Myocyte (in vitro differentiated cells): ENCODE results near the gene OAT. TPM values are rescaled to one million over a fixed set of nuclear protein-coding genes. Genes with fewer than 3 reads are reported as not detected.
"Not testable (repeated sequence)": the region's sequence is repeated elsewhere in the genome, so short reads cannot be mapped to it uniquely, and the experiment has no call there.

Experiments used
- DNase-seq: peaks from one replicate; pipeline ENCODE4 v3.0.0-alpha.2; 2012; ENCODE audit warnings: low read depth
- total RNA-seq: library from RNA; depleted of rRNA; stranded (reverse); fragments of >200 nt; gene quantifications from 2 replicates; pipeline ENCODE4 v1.2.3, GENCODE V29; 2014

OAT gene
- total RNA-seq, 1 donor from 2014 or later, result 72.4 TPM

DNA sequence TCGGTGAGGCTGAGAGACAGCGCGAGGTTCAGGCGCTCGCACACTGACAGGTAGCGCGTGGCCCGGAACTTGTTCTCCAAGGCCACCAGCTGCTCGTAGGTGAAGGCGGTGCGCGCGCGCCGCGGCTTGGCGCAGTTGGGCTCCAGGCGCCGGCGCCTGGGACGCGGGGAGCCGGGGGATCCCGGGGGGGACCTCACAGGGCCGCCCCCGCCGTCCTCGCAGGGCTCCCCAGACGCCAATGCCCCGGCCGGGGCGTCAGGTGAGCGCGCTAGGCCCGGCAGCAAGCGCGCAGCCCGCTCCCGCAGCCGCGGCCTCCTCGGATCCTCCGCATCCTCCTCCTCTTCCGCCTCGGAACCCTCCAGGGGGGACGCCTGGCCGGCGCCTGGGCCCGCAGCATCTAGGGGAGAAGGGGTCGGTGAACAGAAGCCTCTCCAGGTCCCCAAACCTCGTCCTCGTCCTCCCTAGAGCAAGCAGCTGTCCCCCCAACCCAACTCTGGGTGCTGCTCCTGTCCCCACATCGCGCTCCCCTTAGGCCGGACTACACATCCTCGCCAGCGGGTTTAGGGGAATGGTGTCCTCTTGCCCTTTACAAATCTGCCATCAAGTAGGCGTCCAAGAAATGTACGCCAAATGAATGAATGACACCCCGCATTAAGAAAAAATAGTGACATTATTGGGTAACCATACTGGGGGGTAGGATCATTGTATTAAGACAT, 29.2 kb upstream of the OAT start:
- DNase-seq, result no peak

DNA sequence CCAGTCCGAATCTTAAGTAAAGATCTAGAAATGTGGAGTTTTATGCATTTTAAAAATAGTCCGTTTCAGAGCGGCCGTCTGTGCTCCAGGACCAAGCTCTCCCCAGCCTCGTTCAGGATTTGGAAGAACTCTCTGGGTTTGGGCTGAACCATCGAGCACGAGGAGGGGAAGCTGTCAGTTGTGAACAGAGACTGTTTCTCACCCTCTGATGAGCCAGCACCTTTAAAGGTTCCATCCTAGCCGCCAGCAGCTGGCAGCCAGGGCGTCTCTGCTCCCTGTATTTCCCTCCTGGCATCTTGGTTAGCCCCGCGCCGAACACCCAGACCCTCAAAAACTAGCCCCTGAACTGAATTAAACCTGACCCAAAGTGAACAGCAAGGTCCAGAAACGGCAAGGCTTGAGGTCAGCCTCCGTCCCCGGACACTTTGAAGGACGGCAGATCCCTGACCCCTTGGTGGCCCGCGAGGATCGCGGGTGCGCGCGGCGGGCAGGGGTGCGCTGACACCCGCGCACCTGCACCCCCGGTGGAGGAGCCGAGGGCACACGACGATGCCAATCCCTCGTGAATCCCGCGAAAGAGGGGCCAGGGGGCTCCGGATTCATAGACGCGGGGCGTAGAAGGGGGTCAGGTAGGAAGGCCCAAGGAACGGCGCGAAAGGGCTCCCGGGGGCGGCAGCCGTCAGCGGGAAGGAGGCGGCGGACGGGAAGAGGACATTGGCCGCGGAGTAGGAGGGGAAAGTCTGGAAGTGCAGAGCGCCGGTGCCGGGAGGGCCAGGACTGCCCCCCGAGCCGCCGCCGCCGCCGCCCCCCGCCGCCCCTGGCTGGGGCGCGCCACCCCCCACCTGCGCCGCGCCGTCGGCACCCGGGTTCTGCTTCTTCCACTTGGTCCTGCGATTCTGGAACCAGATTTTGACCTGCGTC, 28.4 kb upstream of the OAT start:
- no peak for DNase-seq

DNA sequence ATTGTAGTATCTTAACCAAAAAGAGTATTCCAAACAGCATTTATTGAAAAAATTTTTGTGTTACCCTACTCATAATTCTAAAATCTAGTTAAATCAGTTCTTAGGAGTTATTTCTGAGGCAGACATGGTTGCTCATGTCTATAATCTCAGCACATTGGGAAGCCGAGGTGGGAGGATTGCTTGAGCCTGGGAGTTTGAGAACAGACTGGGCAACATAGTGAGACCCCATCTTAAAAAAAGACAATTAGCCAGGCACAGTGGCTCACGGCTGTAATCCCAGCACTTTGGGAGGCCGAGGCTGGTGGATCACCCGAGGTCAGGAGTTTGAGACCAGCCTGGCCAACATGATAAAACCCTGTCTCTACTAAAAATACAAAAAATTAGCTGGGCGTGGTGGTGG, 23.0 kb upstream of the OAT start:
- not testable (repeated sequence) for DNase-seq

DNA sequence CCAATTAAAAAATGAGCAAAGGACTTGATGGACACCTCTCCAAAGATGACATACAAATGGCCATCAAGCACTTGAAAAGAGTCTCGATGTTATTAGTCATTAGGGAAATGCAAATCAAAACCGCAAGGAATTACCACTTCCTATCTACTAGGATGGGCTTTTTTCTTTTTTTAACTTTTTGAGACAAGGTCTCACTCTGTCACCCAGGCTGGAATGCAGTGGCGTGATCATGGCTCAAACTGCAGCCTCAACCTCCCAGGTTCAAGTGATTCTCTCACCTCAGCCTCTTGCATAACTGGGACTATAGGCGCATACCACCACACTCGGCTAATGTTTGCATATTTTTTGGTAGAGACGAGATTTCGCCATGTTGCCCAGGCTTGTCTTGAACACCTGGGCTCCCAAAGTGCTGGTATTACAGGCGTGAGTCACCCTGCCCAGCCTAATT, 17.5 kb upstream of the OAT start:
- no peak for DNase-seq

DNA sequence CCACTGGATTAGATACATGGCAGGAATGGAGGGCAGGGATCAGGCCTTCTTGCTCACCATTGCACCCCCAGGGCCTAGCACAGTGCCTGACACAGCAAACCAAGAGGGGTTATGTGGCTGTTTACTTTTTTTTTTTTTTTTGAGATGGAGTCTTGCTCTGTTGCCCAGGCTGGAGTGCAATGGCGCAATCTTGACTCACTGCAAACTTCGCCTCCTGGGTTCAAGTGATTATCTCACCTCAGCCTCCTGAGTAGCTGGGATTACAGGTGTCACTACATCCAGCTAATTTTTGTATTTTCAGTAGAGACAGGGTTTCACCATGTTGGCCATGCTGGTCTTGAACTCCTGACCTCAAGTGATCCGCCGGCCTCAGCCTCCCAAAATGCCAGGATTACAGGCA, 17.0 kb upstream of the OAT start:
- DNase-seq, result not testable (repeated sequence)

DNA sequence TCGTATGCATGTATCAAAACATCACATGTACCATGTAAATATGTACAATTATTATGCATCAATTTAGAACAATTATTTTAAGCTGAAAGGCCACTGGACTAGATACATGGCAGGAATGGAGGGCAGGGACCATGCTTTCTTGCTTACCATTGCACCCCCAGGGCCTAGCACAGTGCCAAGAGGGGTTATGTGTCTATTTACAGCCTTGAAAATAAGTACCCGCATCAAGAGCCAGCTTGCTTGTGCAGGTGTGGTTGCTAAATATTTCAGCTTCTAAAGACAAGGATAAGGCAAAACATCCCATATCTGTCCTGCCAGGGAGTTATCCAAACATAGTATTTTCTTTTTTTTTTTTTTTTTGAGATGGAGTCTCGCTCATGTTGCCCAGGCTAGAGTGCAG, 14.7 kb upstream of the OAT start:
- DNase-seq, result no peak

DNA sequence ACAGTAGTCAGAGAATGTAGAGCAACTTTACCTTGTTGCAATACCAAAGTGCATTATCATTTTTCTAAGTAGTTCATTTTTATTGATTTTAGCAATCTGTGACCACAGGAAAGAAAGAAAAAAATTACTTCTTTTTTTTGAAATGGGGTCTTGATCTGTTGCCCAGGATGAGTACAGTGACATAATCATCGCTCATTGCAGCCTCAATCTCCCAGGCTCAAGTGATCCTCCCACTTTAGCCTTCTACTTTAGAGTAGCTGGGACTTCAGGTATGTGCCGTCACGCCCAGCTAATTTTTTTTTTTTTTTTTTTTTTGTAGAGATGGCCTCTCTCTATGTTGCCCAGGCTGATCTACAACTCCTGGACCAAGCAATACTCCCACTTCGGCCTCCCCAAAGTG, 11.4 kb upstream of the OAT start:
- DNase-seq, result no peak

DNA sequence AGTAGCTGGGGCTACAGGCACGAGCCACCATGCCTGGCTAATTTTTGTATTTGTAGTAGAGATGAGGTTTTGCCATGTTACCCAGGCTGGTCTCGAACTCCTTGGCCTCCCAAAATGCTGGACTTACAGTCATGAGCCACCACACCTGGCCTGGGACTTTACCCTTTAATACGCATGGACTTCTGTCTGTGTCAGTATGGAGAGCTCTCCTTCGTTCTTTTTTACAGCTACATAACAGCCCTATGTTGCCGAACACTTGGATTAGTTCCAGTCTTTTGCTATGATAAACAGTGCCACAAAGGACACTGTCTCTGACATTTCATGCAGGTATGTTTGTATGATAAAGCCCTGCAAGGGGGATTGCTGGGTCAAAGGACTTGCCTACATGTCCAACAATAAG, 10.9 kb upstream of the OAT start:
- DNase-seq, result no peak

DNA sequence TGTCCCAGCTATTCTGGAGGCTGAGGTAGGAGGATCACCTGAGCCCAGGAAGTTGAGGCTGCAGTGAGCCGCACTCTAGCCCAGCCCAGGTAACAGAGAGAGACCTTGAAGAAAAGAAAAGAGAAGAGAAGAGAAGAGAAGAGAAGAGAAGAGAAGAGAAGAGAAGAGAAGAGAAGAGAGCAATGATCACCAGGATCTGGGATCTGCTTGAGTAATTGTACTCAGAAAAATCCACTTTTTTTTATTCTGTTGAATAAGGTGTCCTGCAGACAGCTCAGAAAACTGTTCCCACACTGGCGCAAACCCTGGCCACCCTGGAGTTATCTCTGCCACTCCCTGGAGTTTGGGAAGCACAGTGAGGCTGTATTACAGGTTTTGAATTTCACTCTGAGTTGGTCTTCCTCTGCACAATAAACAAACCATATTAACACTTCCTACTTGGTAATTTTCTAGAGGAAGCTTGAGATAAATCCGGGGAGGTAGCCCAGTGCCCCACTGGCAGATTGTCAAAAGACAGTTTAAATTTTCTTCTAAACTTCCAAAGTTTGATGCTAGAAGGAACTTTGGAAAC, 9.6 kb upstream of the OAT start:
- DNase-seq, result no peak

DNA sequence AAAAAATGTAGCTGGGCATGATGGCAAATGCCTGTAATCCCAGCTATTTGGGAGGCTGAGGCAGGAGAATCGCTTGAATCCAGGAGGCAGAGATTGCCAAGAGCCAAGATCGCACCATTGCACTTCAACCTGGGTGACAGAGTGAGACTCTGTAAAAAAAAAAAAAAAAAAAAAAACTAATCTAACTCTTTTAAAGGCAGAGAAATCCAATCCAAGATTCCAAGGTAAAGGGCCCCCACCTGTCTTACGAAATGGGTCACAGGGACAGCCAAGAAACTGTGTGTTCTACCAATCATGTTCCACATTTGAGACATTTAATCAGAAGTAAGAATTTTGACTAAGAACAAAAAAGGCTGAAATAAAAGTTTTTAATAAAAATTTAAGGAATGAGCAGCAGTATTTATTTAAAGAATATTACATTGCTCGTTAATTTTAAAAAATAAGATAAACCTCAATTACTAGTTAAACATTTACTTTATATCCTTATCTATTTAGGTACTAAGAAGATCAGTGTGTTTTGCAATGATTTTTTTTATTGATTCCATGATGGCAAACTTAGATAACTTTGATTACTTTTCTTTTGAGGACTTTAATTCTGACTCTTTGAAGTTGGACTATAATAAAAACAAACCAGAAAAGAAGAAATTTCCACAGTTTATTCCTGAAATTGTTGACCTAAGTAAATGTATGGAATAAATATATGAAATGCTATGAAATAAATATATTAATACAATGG, 6.7 kb upstream of the OAT start:
- DNase-seq, result no peak

DNA sequence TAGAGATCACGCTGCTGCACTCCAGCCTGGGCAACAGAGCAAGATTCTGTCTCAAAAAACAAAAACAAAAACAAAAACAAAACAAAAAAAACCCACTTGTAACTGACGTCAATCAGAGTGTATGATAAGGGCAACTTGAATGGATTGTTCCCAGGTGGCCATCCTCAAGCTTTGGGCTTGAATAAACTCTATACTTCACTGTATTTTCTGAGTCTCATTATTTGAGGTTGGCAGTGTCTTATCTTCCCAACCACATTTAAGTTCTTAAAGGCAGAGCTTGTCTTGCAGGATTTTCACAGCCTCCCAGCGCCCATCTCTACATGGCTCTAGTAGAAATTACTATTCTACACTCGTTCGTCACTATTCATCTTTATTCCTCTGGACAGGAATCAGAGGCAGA, 5.1 kb upstream of the OAT start:
- no peak for DNase-seq

DNA sequence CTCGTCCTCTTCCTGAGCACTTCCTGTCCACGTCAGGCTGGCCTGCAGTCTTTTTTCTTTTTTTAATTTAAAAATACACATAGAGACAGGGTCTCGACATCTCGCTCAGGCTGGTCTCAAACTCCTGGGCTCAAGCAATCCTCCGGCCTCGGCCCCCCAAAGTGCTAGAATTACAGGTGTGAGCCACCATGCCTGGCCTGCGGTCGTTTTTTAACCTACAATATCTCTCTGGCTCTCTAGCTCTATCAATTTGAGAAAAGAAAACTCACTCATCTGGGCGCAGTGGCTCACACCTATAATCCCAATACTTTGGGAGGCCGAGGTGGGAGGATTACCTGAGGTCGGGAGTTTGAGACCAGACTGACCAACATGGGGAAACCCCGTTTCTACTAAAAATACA, 4.0 kb upstream of the OAT start:
- no peak for DNase-seq

DNA sequence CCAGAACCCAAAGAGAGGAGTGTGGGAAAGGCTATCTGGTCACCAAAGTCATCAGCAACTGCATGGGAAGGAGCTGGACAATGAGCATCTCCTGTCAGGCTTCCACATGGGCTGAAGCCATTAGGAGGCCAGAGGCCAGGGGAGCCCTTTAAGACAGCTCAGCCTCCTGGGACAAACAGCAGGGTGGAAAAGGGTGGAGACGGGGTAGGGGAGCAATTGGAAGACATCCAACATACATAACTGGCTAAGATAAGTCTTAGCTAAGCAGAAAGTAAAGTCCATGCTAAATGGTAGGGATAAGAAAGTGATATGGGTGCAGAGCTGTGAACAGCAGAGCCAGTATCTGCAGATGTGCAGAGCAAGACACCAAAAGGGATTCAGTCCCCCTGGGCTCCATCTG, 1.5 kb upstream of the OAT start:
- DNase-seq, result no peak

DNA sequence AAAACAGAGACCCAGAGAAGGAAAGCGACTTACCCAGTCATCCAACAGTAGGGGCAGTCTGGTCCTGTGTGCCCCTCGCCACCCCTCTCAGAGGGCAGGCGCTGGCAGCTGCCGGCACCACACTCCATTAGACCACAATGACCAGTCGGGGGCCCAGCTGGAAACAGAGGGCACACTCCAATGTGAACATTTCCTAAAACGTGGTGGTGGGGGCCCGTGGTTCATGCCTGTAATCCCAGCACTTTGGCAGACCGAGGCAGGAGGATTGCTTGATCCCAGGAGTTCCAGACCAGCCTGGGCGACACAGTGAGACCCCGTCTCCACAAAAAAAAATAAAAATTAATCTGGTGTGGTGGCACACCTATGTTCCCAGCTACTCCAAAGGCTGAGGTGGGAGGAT, 912 bp upstream of the OAT start:
- no peak for DNase-seq

DNA sequence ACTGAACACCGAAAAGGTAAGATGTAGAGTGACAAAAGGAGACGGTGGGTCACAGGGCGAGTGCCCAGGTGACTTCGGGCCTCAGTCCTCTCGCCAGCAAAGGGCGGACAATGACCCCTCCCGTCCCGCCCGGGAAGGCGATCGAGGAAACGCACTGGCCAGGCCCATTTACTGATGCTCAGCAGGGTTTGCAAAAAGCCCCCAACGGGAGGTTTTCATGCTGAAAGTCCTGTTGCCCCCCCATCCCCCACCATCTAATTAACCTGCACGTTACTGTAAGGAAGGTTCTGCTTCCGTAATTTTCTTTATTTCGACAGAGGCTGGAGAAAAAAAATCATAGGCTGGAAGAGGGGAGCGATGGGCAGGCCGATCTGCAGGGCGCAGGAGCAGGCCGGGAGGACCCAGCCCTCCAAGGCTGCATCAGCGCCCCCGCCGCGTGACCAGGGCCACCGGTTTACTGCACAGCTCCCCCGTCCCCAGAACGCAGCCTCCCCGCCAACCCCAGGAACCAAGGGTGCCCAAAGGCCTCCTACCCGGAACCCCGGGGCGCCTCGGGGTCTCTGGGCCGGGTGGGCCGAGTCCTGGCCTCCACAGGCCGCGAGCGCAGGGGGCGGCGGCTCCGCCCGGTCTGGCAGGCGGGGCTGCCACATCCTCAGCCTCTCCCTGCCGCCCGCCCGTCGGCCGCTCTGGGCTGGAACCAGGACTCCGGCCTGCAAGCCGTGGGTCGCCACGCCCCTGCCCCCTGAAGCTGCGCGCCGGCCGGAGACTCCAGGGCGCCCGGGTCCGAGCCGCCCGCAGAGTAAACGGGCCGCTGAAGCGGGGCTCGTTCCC, 613 bp downstream of the OAT start:
- peak; percentile 70 for DNase-seq

DNA sequence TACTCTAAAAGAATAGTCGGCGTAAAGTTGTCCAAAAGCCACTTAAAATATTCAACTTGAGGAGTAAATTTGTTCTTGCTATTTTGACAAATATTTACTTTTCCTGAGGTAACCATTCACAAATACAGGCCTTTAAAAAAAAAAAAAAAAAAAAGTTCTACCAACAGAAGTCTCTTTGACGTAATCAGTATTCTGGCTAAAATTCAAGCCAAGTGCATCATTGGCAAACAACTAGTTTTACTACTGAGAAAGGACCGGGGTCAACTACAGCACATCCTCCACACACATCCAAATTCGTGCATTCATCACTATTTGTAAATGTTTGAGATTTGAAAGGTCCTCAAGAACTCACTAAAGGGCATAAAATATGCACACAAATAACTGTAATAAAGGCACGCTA, 2.0 kb downstream of the OAT start:
- no peak for DNase-seq

DNA sequence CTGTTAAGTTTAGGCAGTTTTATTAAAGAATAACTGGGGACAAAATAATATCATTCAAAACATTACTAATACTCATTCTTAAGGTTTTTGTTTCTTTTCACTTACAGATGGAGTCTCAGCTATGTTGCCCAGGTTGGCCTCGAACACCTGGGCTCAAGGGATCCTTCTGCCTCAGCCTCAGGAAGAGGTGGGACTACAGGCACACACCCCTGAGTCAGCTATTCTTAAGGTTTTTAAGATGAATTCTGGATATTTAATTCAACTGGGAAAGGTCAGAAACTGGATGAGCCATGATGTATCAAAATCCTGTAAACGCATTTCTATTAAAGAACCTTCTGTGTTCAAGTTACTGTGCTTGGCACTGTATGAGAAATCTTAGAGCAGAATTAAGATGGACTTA, 3.5 kb downstream of the OAT start:
- DNase-seq, result no peak

DNA sequence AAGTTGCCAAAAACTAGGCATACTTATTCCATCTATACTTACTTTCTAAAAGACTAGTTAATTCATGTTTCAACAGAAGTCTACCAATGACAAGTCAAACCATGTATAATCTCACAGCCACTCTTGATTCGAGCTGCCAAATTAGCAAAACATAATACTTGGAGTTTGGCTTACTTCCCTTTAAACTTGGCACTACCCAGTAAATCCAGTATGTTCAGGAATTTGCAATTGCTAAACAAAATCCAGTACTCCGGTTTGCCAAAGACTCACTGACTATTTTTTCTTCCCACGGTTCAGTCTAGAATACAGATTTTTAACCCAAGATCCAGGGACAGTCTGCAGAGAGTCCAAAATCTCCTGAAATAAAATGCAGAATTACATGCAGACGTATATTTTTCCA, 4.6 kb downstream of the OAT start:
- DNase-seq, result peak; percentile 22

DNA sequence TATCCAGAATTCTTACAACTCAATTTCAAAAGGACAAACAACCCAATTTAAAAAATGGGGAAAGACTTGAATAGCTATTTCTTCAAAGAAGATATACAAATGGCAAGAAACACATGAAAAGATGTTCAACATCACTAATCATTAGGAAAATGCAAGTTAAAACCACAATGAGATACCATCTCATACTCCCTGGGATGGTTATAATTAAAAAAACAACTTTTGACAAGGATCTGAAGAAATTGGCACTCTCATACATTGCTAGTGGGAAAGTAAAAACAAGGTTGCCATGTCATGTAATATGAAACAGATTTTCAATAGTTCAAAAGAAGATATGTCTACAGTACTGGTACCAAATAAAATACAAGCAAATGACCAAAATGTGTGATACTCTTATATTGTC, 9.0 kb downstream of the OAT start:
- DNase-seq, result no peak

DNA sequence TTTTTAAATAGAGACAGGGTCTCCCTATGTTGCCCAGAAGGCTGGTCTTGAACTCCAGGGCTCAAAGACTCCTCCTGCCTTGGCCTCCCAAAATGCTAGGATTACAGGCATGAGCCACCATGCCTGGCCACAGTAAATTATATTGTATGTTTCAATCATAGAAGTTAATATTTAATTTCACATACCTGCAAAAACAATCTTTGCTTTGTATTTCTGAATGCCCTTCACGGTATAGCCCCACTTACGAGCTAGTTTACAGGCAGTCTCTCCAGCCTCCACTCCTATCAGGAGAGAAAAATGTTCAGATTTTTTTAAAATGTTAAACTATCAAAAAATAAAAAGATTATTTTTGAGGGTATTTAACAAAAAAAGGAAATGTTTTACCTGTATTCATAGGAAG, 10.4 kb downstream of the OAT start:
- no peak for DNase-seq

DNA sequence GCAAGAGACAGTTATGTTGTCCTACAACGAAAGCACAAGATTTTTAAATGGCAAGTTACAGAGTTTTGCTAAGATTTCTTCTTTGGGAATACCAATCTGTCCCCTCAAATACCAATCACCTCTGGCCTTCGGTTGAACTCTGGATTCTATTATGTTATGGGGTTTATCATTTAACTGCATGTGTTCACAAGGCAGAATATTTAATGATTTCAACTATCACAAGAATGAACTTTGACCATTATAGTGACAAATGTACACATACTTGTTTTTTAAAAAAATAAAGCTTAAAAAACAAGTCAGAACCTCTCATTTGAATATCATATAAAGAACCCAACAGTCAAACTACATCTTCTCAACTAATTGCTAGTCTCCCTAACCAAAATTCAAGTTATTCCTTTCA, 11.3 kb downstream of the OAT start:
- DNase-seq, result no peak
